Small intestine (tissue), 7 donors: ENCODE measurements around the gene CLEC4G. TPM values are rescaled to one million over a fixed set of nuclear protein-coding genes. Genes with fewer than 3 reads are reported as not detected.

Source experiments
- DNase-seq, 2 donors: peaks; one replicate each; pipeline versions ENCODE4 v3.0.0 to v3.0.0-alpha.2; 2013
- FAIRE-seq: peaks from 2 replicates; lab custom pipeline; 2012; peaks lifted over from hg19 to GRCh38; lab: Jason Lieb, UNC
- H3K27ac ChIP-seq, 3 donors: one replicate each; pipeline ENCODE4 v1.5.1; 2013; ENCODE audit warnings: low read length in 2 of 3, mild to moderate bottlenecking in 2 of 3, control low read depth in 1 of 3, inconsistent platforms in 1 of 3, low read depth in 1 of 3, moderate library complexity in 1 of 3
- H3K27me3 ChIP-seq, 3 donors: one replicate each; pipeline ENCODE4 v1.6.1; 2013; ENCODE audit warnings: low read length in 3 of 3, inconsistent platforms in 1 of 3; ENCODE audit not compliant: control insufficient read depth in 3 of 3, insufficient read depth in 3 of 3
- H3K36me3 ChIP-seq, 3 donors: one replicate each; pipeline ENCODE4 v1.6.1; 2013; ENCODE audit warnings: low read length in 3 of 3, inconsistent platforms in 1 of 3, low read depth in 1 of 3, mild to moderate bottlenecking in 1 of 3, moderate library complexity in 1 of 3; ENCODE audit not compliant: control insufficient read depth in 3 of 3, insufficient read depth in 2 of 3
- H3K4me1 ChIP-seq, 3 donors: one replicate each; pipeline ENCODE4 v1.6.1; 2013; ENCODE audit warnings: low read length in 2 of 3, inconsistent platforms in 1 of 3, low read depth in 1 of 3, mild to moderate bottlenecking in 1 of 3, moderate library complexity in 1 of 3; ENCODE audit not compliant: control insufficient read depth in 3 of 3, insufficient read depth in 2 of 3
- H3K4me3 ChIP-seq, 3 donors: one replicate each; pipeline ENCODE4 v1.5.1; 2013; ENCODE audit warnings: low read length in 3 of 3, control low read depth in 1 of 3, inconsistent platforms in 1 of 3, low read depth in 1 of 3, mild to moderate bottlenecking in 1 of 3, moderate library complexity in 1 of 3
- H3K9me3 ChIP-seq, 2 donors: one replicate each; pipeline ENCODE4 v1.6.1; 2013; ENCODE audit warnings: low read depth in 1 of 2, low read length in 1 of 2; ENCODE audit not compliant: control insufficient read depth in 2 of 2, insufficient read depth in 1 of 2
- WGBS, 3 donors: extraction: QIAGEN DNeasy Blood & Tissue Kit; methylation state at CpG; one replicate each; pipeline ENCODE4 v1.1.7; 2013; 5-methylcytosine and 5-hydroxymethylcytosine counted together
- polyA plus RNA-seq, 4 donors: library from polyadenylated mRNA; stranded (reverse) in 3 of 4; unstranded in 1 of 4; fragments of 200-250 nt in 3 of 4; fragments of 120-200 nt in 1 of 4; gene quantifications; one replicate each; pipeline versions ENCODE4 v1.2.1 to v1.2.3, GENCODE V29; 2013
- donor health status: healthy with polysubstance abuse.
- donor health status: control.
- donor health status: control.
- donor health status: Bipolar disorder and iron deficiency.
- donor health status: healthy.

Gene CLEC4G
- polyA plus RNA-seq, 4 donors: 0.18 to 1.9 (median 0.73) TPM; not detected in 1

DNA sequence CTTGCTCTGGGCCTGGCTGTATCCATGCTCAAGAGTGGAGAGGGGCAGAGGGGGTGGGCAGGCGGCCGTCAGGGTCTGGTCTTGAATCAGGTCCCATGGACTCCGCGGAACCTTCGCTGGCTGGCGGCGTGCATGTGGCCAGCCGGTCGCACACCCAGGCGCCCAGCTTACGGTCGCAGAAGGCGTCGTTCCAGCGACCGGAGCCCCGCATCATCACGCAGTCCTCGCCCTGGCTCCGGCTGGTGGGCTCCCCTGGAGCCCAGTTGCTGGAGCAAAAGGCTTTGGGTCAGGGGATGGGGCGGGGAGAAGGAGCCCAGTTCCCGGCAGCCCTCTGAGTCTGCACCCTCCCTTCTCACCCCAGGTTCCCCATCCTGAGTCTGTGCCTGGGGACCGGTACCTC is 42.7 kb downstream of the CLEC4G start:
- H3K9me3 ChIP-seq: no peaks in the 10 kb centered on the region
- H3K4me1 ChIP-seq: no peaks in the 10 kb centered on the region
- peaks cover 0 to 19% (median 0%) of the 10 kb centered on the region in 3 donors for H3K27me3 ChIP-seq
- peaks cover 0 to 9% (median 0%) of the 10 kb centered on the region in 3 donors for H3K36me3 ChIP-seq
- no peak for DNase-seq
- H3K27ac ChIP-seq: no peak overlapping the region
- no peak overlapping the region for H3K4me3 ChIP-seq
- 35 to 46% (median 37%) methylated on average over 14 to 23 of the region's 23 CpGs for WGBS, 3 donors
- FAIRE-seq: no peak

DNA sequence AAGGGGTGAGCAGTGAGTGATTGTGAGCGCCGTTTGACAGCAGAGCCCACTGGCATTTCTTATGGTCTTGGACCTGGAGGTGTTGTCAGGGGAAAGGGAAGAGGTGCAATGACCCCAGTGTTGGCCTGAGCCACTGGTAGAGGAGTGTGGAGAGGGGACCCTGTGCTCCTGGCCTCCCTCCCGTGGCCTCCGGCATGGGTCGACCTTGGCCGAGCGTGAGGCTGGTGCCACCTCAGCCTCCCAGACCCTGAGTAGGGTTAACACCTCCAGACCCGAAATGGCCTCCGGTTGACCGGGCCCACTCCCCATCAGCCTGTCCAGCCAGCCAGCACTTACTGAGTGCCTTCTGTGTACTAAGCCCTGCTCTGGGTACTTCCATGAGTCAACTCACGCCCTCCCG is 44.7 kb downstream of the CLEC4G start:
- Histone ChIP-seq H3K4me1 (no peaks in the 10 kb centered on the region), H3K27ac (no peak overlapping the region), H3K4me3 (no peak overlapping the region), H3K27me3 (peaks cover 0 to 19% (median 0%) of the 10 kb centered on the region in 3 donors), H3K9me3 (no peaks in the 10 kb centered on the region), H3K36me3 (peaks cover 0 to 27% (median 3%) of the 10 kb centered on the region in 3 donors)
- WGBS, 3 donors: 74 to 85% (median 82%) methylated on average over 10 to 12 of the region's 12 CpGs
- DNase-seq (no peak), FAIRE-seq (no peak)

DNA sequence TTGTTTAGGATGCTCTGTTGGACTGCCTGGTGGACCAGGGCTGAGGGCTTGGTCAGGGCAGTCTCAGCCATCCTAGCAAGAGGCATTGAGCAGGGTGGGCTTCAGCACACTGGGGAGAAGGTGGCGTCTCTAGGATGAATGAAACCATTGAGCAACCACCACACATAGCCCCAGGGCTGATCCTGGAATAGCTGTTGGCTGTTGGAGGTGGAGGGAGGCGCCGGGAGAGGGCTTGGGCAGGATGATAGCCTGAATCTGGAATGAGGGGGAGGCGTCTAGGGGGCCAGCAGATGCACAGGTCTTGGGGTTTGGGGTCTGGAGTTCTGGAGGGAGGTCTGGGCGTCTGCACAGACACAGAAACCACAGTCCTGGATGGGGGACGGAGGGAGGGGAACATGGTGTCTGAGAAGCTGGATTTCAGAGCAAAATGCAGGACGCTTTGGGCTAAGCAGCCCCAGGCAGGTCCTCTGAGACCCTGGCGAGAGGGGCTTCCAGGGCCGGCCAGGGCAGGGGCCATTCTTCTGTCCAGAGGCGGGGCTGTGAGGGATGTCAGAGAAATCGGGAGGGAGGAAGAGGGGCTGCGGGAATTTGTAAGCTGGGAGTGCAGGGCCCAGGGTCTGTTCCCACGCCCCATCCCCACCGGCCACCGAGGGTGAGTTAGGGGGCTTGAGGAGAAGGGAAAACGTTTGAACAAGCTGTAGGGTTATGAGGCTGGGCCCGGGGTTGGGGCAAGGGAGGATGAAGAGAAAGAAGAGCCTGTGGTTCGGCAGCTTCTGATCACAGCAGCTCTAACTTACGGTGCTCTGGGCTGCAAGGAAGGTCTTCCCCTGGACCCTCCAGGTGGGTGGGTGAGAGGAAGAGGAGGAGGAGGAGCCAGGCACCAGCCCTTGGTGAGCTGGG is 46.1 kb downstream of the CLEC4G start:
- 45 to 54% (median 50%) methylated on average over 19 of the region's 19 CpGs for WGBS, 3 donors
- H3K9me3 ChIP-seq: no peaks in the 10 kb centered on the region
- H3K27ac ChIP-seq: no peak overlapping the region
- FAIRE-seq: no peak
- H3K36me3 ChIP-seq: peaks cover 0 to 27% (median 3%) of the 10 kb centered on the region in 3 donors
- DNase-seq: no peak
- no peaks in the 10 kb centered on the region for H3K4me1 ChIP-seq
- H3K27me3 ChIP-seq: peaks cover 0 to 19% (median 0%) of the 10 kb centered on the region in 3 donors
- H3K4me3 ChIP-seq: no peak overlapping the region

DNA sequence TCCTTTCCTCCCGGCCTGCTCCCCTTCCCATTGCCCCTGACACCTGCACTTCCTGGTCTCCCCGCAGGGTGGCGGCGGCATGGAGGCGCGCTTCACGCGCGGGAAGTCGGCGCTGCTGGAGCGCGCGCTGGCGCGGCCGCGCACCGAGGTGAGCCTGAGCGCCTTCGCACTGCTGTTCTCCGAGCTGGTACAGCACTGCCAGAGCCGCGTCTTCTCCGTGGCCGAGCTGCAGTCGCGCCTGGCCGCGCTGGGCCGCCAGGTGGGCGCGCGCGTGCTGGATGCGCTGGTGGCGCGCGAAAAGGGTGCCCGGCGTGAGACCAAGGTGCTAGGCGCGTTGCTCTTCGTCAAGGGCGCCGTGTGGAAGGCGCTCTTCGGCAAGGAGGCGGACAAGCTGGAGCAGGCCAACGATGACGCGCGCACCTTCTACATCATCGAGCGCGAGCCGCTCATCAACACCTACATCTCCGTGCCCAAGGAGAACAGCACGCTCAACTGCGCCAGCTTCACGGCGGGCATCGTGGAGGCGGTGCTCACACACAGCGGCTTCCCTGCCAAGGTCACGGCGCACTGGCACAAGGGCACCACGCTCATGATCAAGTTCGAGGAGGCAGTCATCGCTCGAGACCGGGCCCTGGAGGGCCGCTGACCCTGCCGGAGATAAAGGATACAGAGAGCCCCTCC is 49.6 kb downstream of the CLEC4G start:
- DNase-seq (no peak), FAIRE-seq (no peak)
- WGBS, 3 donors: 82 to 95% (median 92%) methylated on average over 74 of the region's 74 CpGs
- peak overlapping the region in 1 of 3 donors; percentile 100 for H3K4me3 ChIP-seq
- peaks cover 0 to 6% (median 0%) of the 10 kb centered on the region in 3 donors for H3K27me3 ChIP-seq
- H3K36me3 ChIP-seq: peaks cover 0 to 27% (median 3%) of the 10 kb centered on the region in 3 donors
- H3K27ac ChIP-seq: no peak overlapping the region
- no peaks in the 10 kb centered on the region for H3K9me3 ChIP-seq
- H3K4me1 ChIP-seq: peaks cover 0 to 4% (median 0%) of the 10 kb centered on the region in 3 donors

DNA sequence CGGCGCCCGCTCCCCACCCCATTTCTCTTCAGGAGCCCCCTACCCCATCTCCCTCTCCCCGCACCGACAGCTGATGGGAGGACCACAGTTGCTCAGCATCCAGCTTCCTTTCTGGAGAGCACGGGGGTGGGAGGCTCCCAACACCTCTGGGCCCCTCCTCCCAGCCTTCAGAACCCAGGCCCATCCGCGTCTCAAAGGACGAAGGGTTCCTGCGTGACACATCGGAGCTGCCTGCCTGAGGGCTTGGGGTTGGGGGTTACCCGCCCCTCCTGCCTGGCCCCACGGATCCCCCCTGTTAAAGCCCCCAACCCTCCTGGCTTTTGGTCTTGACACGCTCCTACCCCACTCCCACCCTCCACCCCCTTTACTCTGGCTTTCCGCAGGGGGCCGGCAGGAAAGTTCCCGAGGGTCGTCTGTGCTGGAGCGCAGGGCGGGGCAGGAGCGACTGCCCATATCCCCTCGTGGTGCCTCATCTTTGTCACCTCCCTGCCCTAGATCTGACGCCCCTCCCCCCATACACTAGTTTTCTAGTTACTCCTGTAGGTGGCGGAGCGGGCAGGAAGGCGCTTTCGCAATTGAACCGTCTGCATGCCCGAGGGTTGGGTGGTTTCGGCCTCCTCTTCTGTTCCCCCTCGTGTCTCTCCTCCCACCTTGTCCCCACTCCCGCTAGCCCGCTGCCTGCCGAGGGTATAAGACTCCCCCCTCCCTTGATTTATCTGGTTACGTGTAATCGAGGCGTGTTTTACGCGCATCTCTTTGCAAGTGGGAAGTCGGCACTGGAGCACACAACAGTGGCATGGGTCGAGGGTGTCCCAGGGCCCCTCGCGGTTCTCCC is 50.4 kb downstream of the CLEC4G start:
- Histone ChIP-seq H3K4me1 (peaks cover 0 to 4% (median 0%) of the 10 kb centered on the region in 3 donors), H3K36me3 (peaks cover 0 to 27% (median 3%) of the 10 kb centered on the region in 3 donors), H3K27ac (peak overlapping the region in 2 of 3 donors; percentile 53 to 73), H3K9me3 (no peaks in the 10 kb centered on the region), H3K4me3 (peak overlapping the region; percentile 87 to 100 (median 98)), H3K27me3 (peaks cover 0 to 12% (median 0%) of the 10 kb centered on the region in 3 donors)
- FAIRE-seq (no peak), DNase-seq (peak; percentile 75 to 88)
- WGBS, 3 donors: 5 to 13% (median 13%) methylated on average over 39 to 43 of the region's 43 CpGs

DNA sequence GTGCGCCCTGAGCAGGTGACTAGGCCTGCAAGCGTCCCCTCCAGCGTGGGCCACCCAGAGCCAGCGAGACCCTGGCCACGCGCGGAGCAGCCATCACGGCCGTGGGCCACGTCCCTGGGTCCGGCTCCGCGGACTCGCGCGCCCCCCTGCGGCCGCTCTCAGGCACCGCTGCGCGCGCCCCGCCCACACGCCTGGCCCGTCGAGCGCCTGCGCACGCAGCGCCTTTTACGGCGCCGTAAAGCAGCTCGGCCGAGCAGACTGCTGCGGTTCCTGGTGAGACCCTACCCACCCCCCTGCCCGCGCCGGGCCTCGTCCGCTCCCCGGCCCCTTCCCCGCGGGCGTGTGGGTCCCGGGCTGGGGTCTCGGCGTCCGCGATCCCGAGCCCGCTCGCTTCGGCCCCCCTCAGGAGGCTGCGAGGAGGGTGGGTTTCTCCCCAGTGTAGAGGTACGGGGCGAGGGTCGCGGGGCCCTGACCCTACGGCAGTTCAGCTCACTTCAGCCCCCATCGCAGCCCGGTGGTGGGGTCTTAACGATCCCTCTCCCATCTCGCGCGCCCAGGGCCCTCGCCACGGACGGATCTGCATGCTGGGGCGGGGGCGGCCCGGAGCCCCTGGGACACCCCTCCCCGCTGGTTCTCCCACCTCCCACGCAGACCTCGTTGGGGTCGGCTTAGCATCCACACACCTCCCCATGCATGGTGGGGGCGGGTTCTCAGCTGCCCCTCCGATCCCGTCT is 51.1 kb downstream of the CLEC4G start, which contains the start of gene TRAPPC5:
TSS of gene TRAPPC5 (plus strand) at position 228 of the 734 bp plus-strand sequence. CDS start 1,421 bp downstream, outside the sequence.
- FAIRE-seq (no peak), DNase-seq (peak; percentile 83 to 94)

DNA sequence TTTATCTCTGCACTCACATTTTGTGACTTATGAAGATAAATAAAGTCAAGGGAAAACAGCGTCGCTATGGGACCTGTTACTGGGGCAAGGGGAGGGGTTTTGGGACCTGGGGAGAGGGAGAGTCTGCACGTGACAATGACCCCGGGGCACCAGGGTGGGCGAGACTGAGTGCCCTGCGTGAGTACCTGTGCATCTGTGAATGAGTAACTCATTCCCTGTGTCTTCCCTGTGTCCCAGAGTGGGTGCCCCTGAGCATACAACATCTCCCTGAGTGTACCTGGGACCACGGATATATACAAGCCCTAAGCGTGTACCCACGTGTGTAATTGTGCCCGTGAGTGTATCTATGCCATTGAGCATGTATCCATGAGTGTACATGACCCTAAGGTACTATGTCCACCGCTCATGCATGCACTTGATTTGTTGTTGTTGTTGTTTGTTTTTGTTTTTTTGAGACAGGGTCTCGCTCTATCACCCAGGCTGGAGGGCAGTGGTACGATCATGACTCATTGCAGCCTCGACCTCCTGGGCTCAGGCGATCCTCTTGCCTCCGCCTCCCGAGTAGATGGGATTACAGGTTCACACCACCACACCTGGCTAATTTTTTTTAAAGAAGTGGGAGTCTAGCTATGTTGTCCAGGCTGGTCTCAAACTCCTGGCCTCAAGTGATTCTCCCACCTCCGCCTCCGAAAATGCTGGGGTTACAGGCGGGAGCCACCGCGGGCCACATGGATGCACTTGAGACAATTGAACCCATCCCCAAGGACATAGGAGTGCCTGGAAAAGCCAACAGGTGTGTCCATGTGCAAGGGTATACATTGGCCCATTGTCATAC is 51.9 kb downstream of the CLEC4G start:
- FAIRE-seq: no peak

More for the DNA sequence above, 51.1 kb downstream of the CLEC4G start, which contains the start of gene TRAPPC5:
- peaks cover 0 to 27% (median 3%) of the 10 kb centered on the region in 3 donors for H3K36me3 ChIP-seq
- no peaks in the 10 kb centered on the region for H3K9me3 ChIP-seq
- WGBS, 3 donors: 0 to 1% (median 0%) methylated on average over 45 to 79 of the region's 79 CpGs
- H3K4me1 ChIP-seq: peaks cover 0 to 4% (median 0%) of the 10 kb centered on the region in 3 donors
- H3K4me3 ChIP-seq: peak within 1 kb of the TSS; percentile 87 to 100 (median 98)
- peak within 1 kb of the TSS; percentile 53 to 73 (median 69) for H3K27ac ChIP-seq
- peaks cover 0 to 15% (median 0%) of the 10 kb centered on the region in 3 donors for H3K27me3 ChIP-seq

More for the DNA sequence above, 51.9 kb downstream of the CLEC4G start:
- Histone ChIP-seq H3K4me3 (peak overlapping the region in 2 of 3 donors; percentile 2 to 98), H3K9me3 (no peaks in the 10 kb centered on the region), H3K4me1 (peaks cover 0 to 4% (median 0%) of the 10 kb centered on the region in 3 donors), H3K27me3 (peaks cover 0 to 15% (median 0%) of the 10 kb centered on the region in 3 donors), H3K36me3 (peaks cover 0 to 22% (median 3%) of the 10 kb centered on the region in 3 donors), H3K27ac (no peak overlapping the region)
- DNase-seq: no peak
- WGBS, 3 donors: 34 to 48% (median 35%) methylated on average over 22 of the region's 22 CpGs
